Memory B cell (primary cell): ENCODE measurements around the gene CCDC188.

Source experiments
- ATAC-seq: fragments of 150-1000 bp; cut with Tn5 transposase; 2 replicates; pipeline ENCODE4 v1.10.0; 2021; ENCODE audit warnings: low read depth, mild to moderate bottlenecking, moderate library complexity
- DNase-seq, 2 donors: peaks; one replicate each; pipeline ENCODE4 v3.0.0; 2022; ENCODE audit warnings: low spot score in 2 of 2
- H3K27ac Mint-ChIP-seq: one replicate; pipeline ENCODE4 v1.8.0; 2022; ENCODE audit warnings: mild to moderate bottlenecking, moderate library complexity, mixed read lengths
- H3K27me3 Mint-ChIP-seq: one replicate; pipeline ENCODE4 v1.8.0; 2022; ENCODE audit warnings: mixed read lengths
- H3K36me3 Mint-ChIP-seq: one replicate; pipeline ENCODE4 v1.8.0; 2022; ENCODE audit warnings: mild to moderate bottlenecking, mixed read lengths
- H3K4me1 Mint-ChIP-seq: one replicate; pipeline ENCODE4 v1.8.0; 2022; ENCODE audit warnings: mixed read lengths
- H3K4me3 Mint-ChIP-seq: one replicate; pipeline ENCODE4 v1.8.0; 2022; ENCODE audit warnings: mild to moderate bottlenecking, moderate library complexity, mixed read lengths
- H3K9me3 Mint-ChIP-seq: one replicate; pipeline ENCODE4 v1.8.0; 2022; ENCODE audit warnings: mixed read lengths

Gene CCDC188

GRCh38 chr22:20191000-20191515, 40.2 kb upstream of the CCDC188 start:
- Mint-ChIP-seq H3K9me3 (no peaks in the 10 kb centered on the region), H3K27me3 (peaks cover under 1% of the 10 kb centered on the region)

GRCh38 chr22:20188567-20188877, 37.7 kb upstream of the CCDC188 start:
- no peaks in the 10 kb centered on the region for H3K36me3 Mint-ChIP-seq
- no peaks in the 10 kb centered on the region for H3K9me3 Mint-ChIP-seq
- ATAC-seq (no peak), DNase-seq (no peak)
- no peak overlapping the region for H3K4me3 Mint-ChIP-seq
- no peaks in the 10 kb centered on the region for H3K4me1 Mint-ChIP-seq
- H3K27ac Mint-ChIP-seq = no peak overlapping the region
- peaks cover 6% of the 10 kb centered on the region for H3K27me3 Mint-ChIP-seq

More at GRCh38 chr22:20191000-20191515, 40.2 kb upstream of the CCDC188 start:
- no peak overlapping the region for H3K27ac Mint-ChIP-seq
- H3K4me3 Mint-ChIP-seq = no peak overlapping the region
- ATAC-seq (no peak), DNase-seq (no peak)
- no peaks in the 10 kb centered on the region for H3K4me1 Mint-ChIP-seq
- no peaks in the 10 kb centered on the region for H3K36me3 Mint-ChIP-seq

- Mint-ChIP-seq H3K36me3 (no peaks in the 10 kb centered on the region), H3K27me3 (peaks cover 7% of the 10 kb centered on the region), H3K4me3 (no peak overlapping the region), H3K4me1 (no peaks in the 10 kb centered on the region), H3K27ac (no peak overlapping the region), H3K9me3 (no peaks in the 10 kb centered on the region)
- DNase-seq (no peak), ATAC-seq (no peak)
Measured at GRCh38 chr22:20187777-20188566, 37.1 kb upstream of the CCDC188 start.

- H3K9me3 Mint-ChIP-seq = no peaks in the 10 kb centered on the region
- no peak overlapping the region for H3K4me3 Mint-ChIP-seq
- DNase-seq (no peak), ATAC-seq (no peak)
- H3K4me1 Mint-ChIP-seq = no peaks in the 10 kb centered on the region
- peaks cover 9% of the 10 kb centered on the region for H3K27me3 Mint-ChIP-seq
- H3K36me3 Mint-ChIP-seq = no peaks in the 10 kb centered on the region
- no peak overlapping the region for H3K27ac Mint-ChIP-seq
Measured at GRCh38 chr22:20186871-20187546, 36.2 kb upstream of the CCDC188 start.

GRCh38 chr22:20186183-20186870, 35.5 kb upstream of the CCDC188 start:
- Mint-ChIP-seq H3K27ac (no peak overlapping the region), H3K4me3 (no peak overlapping the region), H3K27me3 (peaks cover 9% of the 10 kb centered on the region), H3K4me1 (no peaks in the 10 kb centered on the region), H3K36me3 (no peaks in the 10 kb centered on the region), H3K9me3 (no peaks in the 10 kb centered on the region)
- DNase-seq (no peak), ATAC-seq (no peak)

- no peak overlapping the region for H3K27ac Mint-ChIP-seq
- no peaks in the 10 kb centered on the region for H3K9me3 Mint-ChIP-seq
- no peaks in the 10 kb centered on the region for H3K36me3 Mint-ChIP-seq
- DNase-seq (no peak), ATAC-seq (no peak)
- peaks cover 9% of the 10 kb centered on the region for H3K27me3 Mint-ChIP-seq
- no peak overlapping the region for H3K4me3 Mint-ChIP-seq
- no peaks in the 10 kb centered on the region for H3K4me1 Mint-ChIP-seq
Measured at GRCh38 chr22:20185750-20186149, 34.9 kb upstream of the CCDC188 start.

GRCh38 chr22:20184501-20185165, 33.8 kb upstream of the CCDC188 start:
- Mint-ChIP-seq H3K4me3 (no peak overlapping the region), H3K36me3 (no peaks in the 10 kb centered on the region), H3K4me1 (no peaks in the 10 kb centered on the region), H3K27ac (no peak overlapping the region), H3K9me3 (no peaks in the 10 kb centered on the region), H3K27me3 (peaks cover 9% of the 10 kb centered on the region)
- DNase-seq (no peak), ATAC-seq (no peak)

- Mint-ChIP-seq H3K27ac (no peak overlapping the region), H3K4me3 (no peak overlapping the region), H3K4me1 (no peaks in the 10 kb centered on the region), H3K36me3 (no peaks in the 10 kb centered on the region), H3K27me3 (peaks cover 9% of the 10 kb centered on the region), H3K9me3 (no peaks in the 10 kb centered on the region)
- ATAC-seq = no peak
- DNase-seq = no peak
Measured at GRCh38 chr22:20183823-20184222, 33.0 kb upstream of the CCDC188 start.

GRCh38 chr22:20183101-20183500, 32.2 kb upstream of the CCDC188 start:
- Mint-ChIP-seq H3K27ac (no peak overlapping the region), H3K9me3 (no peaks in the 10 kb centered on the region), H3K36me3 (no peaks in the 10 kb centered on the region), H3K4me1 (no peaks in the 10 kb centered on the region), H3K4me3 (no peak overlapping the region), H3K27me3 (peaks cover 9% of the 10 kb centered on the region)
- DNase-seq (no peak), ATAC-seq (no peak)

- Mint-ChIP-seq H3K4me1 (no peaks in the 10 kb centered on the region), H3K27me3 (peaks cover 9% of the 10 kb centered on the region), H3K4me3 (no peak overlapping the region), H3K27ac (no peak overlapping the region), H3K36me3 (no peaks in the 10 kb centered on the region), H3K9me3 (no peaks in the 10 kb centered on the region)
- DNase-seq (no peak), ATAC-seq (no peak)
Measured at GRCh38 chr22:20182365-20182764, 31.5 kb upstream of the CCDC188 start.

GRCh38 chr22:20181884-20182236, 31.0 kb upstream of the CCDC188 start:
- Mint-ChIP-seq H3K27me3 (peaks cover 9% of the 10 kb centered on the region), H3K4me1 (no peaks in the 10 kb centered on the region), H3K27ac (no peak overlapping the region), H3K36me3 (no peaks in the 10 kb centered on the region), H3K9me3 (no peaks in the 10 kb centered on the region), H3K4me3 (no peak overlapping the region)
- ATAC-seq (no peak), DNase-seq (no peak)

- Mint-ChIP-seq H3K4me3 (no peak overlapping the region), H3K36me3 (no peaks in the 10 kb centered on the region), H3K4me1 (no peaks in the 10 kb centered on the region), H3K27me3 (peaks cover 9% of the 10 kb centered on the region), H3K27ac (no peak overlapping the region), H3K9me3 (no peaks in the 10 kb centered on the region)
- DNase-seq (no peak), ATAC-seq (no peak)
Measured at GRCh38 chr22:20181194-20181883, 30.5 kb upstream of the CCDC188 start.

- DNase-seq (no peak), ATAC-seq (no peak)
- no peaks in the 10 kb centered on the region for H3K36me3 Mint-ChIP-seq
- no peaks in the 10 kb centered on the region for H3K4me1 Mint-ChIP-seq
- no peak overlapping the region for H3K4me3 Mint-ChIP-seq
- no peaks in the 10 kb centered on the region for H3K9me3 Mint-ChIP-seq
- peaks cover 4% of the 10 kb centered on the region for H3K27me3 Mint-ChIP-seq
- H3K27ac Mint-ChIP-seq = no peak overlapping the region
Measured at GRCh38 chr22:20180640-20181039, 29.8 kb upstream of the CCDC188 start.
